Measurements from ENCODE around the gene SERGEF.

- no peak for TF ChIP-seq CTCF (IDR thresholded peaks at IDR 0.05 in 8 of 11, conservative IDR thresholded peaks at IDR 0.05 in 3 of 11)
- no peak for TF ChIP-seq POLR2A (IDR thresholded peaks at IDR 0.05)
Measured at GRCh38 chr11:17873586-17873985, 139.3 kb downstream of the SERGEF start.

Measured in spleen (tissue), 7 donors.